ENCODE measurements around the gene SLC9C2.
"Not testable (repeated sequence)": the region's sequence is repeated elsewhere in the genome, so short reads cannot be mapped to it uniquely, and the experiment has no call there.

SLC9C2 gene

GRCh38 chr1:173603056-173603591 lies at the start of gene SLC9C2:
TSS of gene SLC9C2 (minus strand) at chr1:173603072. CDS start at chr1:173601776, 1,296 bp downstream.
- TF ChIP-seq CTCF (IDR thresholded peaks at IDR 0.05; ENCODE audit: borderline replicate concordance, control extremely low read depth, extremely low read depth, insufficient read depth, missing control alignments), result no peak
- in situ Hi-C loops (cut with MboI; ENCODE audit: low sequenced_read_pairs, unreplicated experiment), result no loop called here
- DNase-seq (ENCODE audit: low spot score), result no peak

GRCh38 chr1:173648880-173649605 lies 46.2 kb upstream of the SLC9C2 start:
- no peak for TF ChIP-seq CTCF (IDR thresholded peaks at IDR 0.05; ENCODE audit: borderline replicate concordance, control extremely low read depth, extremely low read depth, insufficient read depth, missing control alignments)
- no peak for DNase-seq (ENCODE audit: low spot score)
- in situ Hi-C loops (cut with MboI; ENCODE audit: low sequenced_read_pairs, unreplicated experiment), result no loop called here

- in situ Hi-C loops (cut with MboI; ENCODE audit: low sequenced_read_pairs, unreplicated experiment), result no loop called here
- no peak for DNase-seq (ENCODE audit: low spot score)
Measured at GRCh38 chr1:173646656-173647055, 43.8 kb upstream of the SLC9C2 start.

GRCh38 chr1:173642450-173643139 lies 39.7 kb upstream of the SLC9C2 start:
- DNase-seq (ENCODE audit: low spot score); in situ Hi-C loops (cut with MboI; ENCODE audit: low sequenced_read_pairs, unreplicated experiment): not testable (repeated sequence)

More at GRCh38 chr1:173646656-173647055, 43.8 kb upstream of the SLC9C2 start:
- TF ChIP-seq CTCF (IDR thresholded peaks at IDR 0.05; ENCODE audit: borderline replicate concordance, control extremely low read depth, extremely low read depth, insufficient read depth, missing control alignments), result no peak

GRCh38 chr1:173639102-173639501 lies 36.2 kb upstream of the SLC9C2 start:
- in situ Hi-C loops (cut with MboI; ENCODE audit: low sequenced_read_pairs, unreplicated experiment), result no loop called here
- TF ChIP-seq CTCF (IDR thresholded peaks at IDR 0.05; ENCODE audit: borderline replicate concordance, control extremely low read depth, extremely low read depth, insufficient read depth, missing control alignments), result no peak
- no peak for DNase-seq (ENCODE audit: low spot score)

- in situ Hi-C loops (cut with MboI; ENCODE audit: low sequenced_read_pairs, unreplicated experiment), result no loop called here
- no peak for TF ChIP-seq CTCF (IDR thresholded peaks at IDR 0.05; ENCODE audit: borderline replicate concordance, control extremely low read depth, extremely low read depth, insufficient read depth, missing control alignments)
- no peak for DNase-seq (ENCODE audit: low spot score)
Measured at GRCh38 chr1:173638043-173639021, 35.5 kb upstream of the SLC9C2 start.

- in situ Hi-C loops (cut with MboI; ENCODE audit: low sequenced_read_pairs, unreplicated experiment); DNase-seq (ENCODE audit: low spot score): not testable (repeated sequence)
Measured at GRCh38 chr1:173637236-173638042, 34.6 kb upstream of the SLC9C2 start.

Data from GM13976 (cell line).